Activated naive CD4-positive, alpha-beta T cell treated with anti-CD3 and anti-CD28 coated beads for 36 hours (primary cell): Measurements from ENCODE around the gene BSPRY. TPM values are rescaled to one million over a fixed set of nuclear protein-coding genes. Genes with fewer than 3 reads are reported as not detected.
"Not testable (repeated sequence)": the region's sequence is repeated elsewhere in the genome, so short reads cannot be mapped to it uniquely, and the experiment has no call there.

Experiments used
- CTCF ChIA-PET: fragments of 350-600 bp; sonication (Branson Sonifier 250); formaldehyde crosslinking; loops from one replicate; lab custom pipeline; 2021; ENCODE audit warnings: antibody characterized with exemption; lab: Charles Lee
- DNase-seq: peaks from one replicate; pipeline ENCODE4 v3.0.0-alpha.2; 2020
- H3K27ac Mint-ChIP-seq: one replicate; pipeline ENCODE4 v1.8.0; 2021; ENCODE audit warnings: mild to moderate bottlenecking, mixed read lengths
- H3K27me3 Mint-ChIP-seq: one replicate; pipeline ENCODE4 v1.8.0; 2021; ENCODE audit warnings: low read depth, mixed read lengths
- H3K36me3 Mint-ChIP-seq: one replicate; pipeline ENCODE4 v1.8.0; 2021; ENCODE audit warnings: low read depth, mixed read lengths
- H3K4me1 Mint-ChIP-seq: one replicate; pipeline ENCODE4 v1.8.0; 2021; ENCODE audit warnings: low read depth, mixed read lengths
- H3K4me3 Mint-ChIP-seq: one replicate; pipeline ENCODE4 v1.8.0; 2021; ENCODE audit warnings: mild to moderate bottlenecking, moderate library complexity, mixed read lengths
- H3K9me3 Mint-ChIP-seq: one replicate; pipeline ENCODE4 v1.8.0; 2021; ENCODE audit warnings: mixed read lengths
- intact Hi-C: fragments of 100-400 bp; cut with micrococcal nuclease; formaldehyde crosslinking; loops from one replicate; pipeline ENCODE4 v1.15.1; 2023
- total RNA-seq, 2 experiments: library from RNA; stranded (reverse); gene quantifications; one replicate each; pipeline ENCODE4 v1.2.3, GENCODE V29; 2021

Gene BSPRY
- total RNA-seq, 2 experiments from 2014 or later, result 7.7 to 8.3 TPM

DNA sequence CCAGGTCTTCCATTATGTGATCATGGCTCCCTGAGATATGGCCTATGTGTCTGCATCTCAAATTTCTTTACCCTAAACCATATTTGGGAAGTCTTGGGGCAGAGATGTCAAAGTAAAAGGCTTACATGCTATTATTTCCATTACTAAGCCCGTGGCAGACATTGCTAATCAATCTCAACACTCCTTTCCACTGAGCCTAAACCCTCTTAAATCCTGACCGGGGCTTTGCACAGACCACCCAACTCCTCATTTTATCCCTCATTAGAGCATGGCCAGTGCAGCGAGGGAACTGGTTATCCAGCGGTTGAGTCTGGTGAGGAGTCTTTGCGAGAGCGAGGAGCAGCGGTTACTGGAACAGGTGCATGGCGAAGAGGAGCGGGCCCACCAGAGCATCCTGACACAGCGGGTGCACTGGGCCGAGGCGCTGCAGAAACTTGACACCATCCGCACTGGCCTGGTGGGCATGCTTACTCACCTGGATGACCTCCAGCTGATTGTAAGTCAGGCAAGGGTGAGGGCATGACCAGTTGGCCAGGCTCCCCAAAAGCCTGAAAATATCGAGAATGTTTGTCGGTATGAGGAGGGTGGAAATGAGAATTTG, 11.0 kb downstream of the BSPRY start:
- H3K27ac Mint-ChIP-seq, result no peak overlapping the region
- peaks cover 3% of the 10 kb centered on the region for H3K27me3 Mint-ChIP-seq
- no peak overlapping the region for H3K4me3 Mint-ChIP-seq
- no peaks in the 10 kb centered on the region for H3K9me3 Mint-ChIP-seq
- H3K4me1 Mint-ChIP-seq, result peaks cover 11% of the 10 kb centered on the region
- intact Hi-C loops, result no loop called here
- DNase-seq, result no peak
- CTCF ChIA-PET, result no interaction called here
- H3K36me3 Mint-ChIP-seq, result no peaks in the 10 kb centered on the region

DNA sequence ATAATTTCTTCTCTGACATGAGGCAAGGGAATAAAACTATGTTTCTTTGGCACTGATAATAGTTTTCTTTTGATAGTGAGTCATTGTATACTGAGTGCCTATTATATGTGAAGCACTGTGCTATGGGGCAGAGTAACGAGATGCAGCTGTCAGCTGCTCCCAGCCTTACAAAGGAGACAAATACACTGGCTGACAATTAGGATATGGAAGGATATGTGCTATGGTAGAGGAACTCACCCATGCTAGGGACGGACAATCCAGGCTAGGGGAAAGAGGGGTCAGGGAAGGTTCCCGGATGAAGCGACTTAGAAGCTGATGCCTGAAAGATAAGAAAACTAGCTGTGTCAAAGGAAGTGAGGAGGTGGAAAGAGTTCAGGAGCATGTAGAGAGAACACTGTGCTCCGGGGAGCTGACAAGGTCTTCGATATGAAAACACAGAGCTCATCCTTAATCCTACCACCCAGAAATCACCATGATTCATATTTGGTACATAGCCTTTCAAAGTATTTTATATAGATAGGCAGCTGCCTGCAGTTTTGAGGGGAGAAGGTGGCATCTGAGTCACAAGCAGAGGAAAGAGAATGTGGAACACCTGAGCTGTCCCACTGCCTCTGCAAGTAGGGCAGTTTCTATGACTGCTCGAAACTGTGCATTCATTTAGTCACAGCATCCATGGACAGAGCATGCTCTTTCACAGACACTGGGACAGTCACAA, 12.1 kb downstream of the BSPRY start:
- H3K27me3 Mint-ChIP-seq, result peaks cover 3% of the 10 kb centered on the region
- H3K27ac Mint-ChIP-seq, result peak overlapping the region; percentile 15
- no peaks in the 10 kb centered on the region for H3K36me3 Mint-ChIP-seq
- DNase-seq, result peak; percentile 35
- peaks cover 11% of the 10 kb centered on the region for H3K4me1 Mint-ChIP-seq
- intact Hi-C loops, result no loop called here
- CTCF ChIA-PET, result interaction anchor here (0.8 to 1.1 kb wide), 3 partner anchors 10 to 87 kb away, joined by 3 to 4 read pairs (median 4); no protein-coding TSS in a partner anchor
- H3K9me3 Mint-ChIP-seq, result no peaks in the 10 kb centered on the region
- H3K4me3 Mint-ChIP-seq, result no peak overlapping the region

- Mint-ChIP-seq H3K27me3 (no peaks in the 10 kb centered on the region), H3K4me3 (no peak overlapping the region), H3K36me3 (no peaks in the 10 kb centered on the region), H3K27ac (no peak overlapping the region), H3K4me1 (peaks cover 11% of the 10 kb centered on the region), H3K9me3 (no peaks in the 10 kb centered on the region)
- DNase-seq, result no peak
- intact Hi-C loops, result no loop called here
- CTCF ChIA-PET, result interaction anchor here (1.4 kb wide), 1 partner anchor 13 kb away, joined by 3 read pairs; the partner anchor contains the start of gene HDHD3
Measured at GRCh38 chr9:113363336-113363735, 14.0 kb downstream of the BSPRY start.

DNA sequence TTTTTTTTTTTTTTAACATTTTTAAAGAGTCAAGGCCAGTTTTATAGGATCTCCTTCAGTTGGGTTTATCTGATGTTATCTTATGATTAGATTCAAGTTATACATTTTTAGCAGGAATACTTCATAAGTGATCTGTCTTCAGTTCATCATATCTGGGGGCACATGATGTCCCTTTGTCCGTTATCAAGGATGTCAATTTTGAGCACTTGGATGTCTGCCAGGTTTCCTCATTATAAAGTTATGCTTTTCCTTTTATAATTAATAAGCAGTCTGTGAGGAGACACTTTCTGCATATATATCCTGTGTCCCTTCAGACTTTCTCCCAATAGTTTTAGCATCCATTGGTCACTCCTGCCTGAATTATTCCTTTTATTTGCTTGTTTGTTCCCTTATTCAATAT, 15.6 kb downstream of the BSPRY start:
- Mint-ChIP-seq H3K4me3 (no peak overlapping the region), H3K27me3 (no peaks in the 10 kb centered on the region), H3K27ac (no peak overlapping the region), H3K36me3 (no peaks in the 10 kb centered on the region), H3K9me3 (no peaks in the 10 kb centered on the region), H3K4me1 (peaks cover 11% of the 10 kb centered on the region)
- no peak for DNase-seq
- intact Hi-C loops, result no loop called here
- CTCF ChIA-PET, result interaction anchor here (1.4 kb wide), 1 partner anchor 15 kb away, joined by 3 read pairs; the partner anchor contains the start of gene BSPRY

DNA sequence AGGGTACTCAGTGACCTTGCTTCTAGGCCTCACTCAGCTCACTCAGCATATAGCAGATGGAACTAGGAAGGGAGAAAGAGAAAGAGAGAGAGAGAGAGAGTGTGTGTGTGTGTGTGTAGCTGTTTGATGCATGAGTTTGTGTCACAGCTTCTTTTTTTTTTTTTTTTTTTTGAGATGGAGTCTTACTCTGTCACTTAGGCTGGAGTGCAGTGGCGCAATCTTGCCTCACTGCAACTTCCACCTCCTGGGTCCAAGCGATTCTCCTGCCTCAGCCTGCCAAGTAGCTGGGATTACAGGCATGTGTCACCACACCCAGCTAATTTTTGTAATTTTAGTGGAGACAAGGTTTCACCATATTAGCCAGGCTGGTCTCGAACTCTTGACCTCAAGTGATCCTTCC, 16.3 kb downstream of the BSPRY start:
- H3K27ac Mint-ChIP-seq, H3K9me3 Mint-ChIP-seq, H3K4me3 Mint-ChIP-seq, DNase-seq, intact Hi-C loops, H3K36me3 Mint-ChIP-seq, H3K27me3 Mint-ChIP-seq: not testable (repeated sequence)
- H3K4me1 Mint-ChIP-seq, result peaks cover 11% of the 10 kb centered on the region
- CTCF ChIA-PET, result interaction anchor here (1.4 kb wide), 1 partner anchor 16 kb away, joined by 3 read pairs; the partner anchor contains the start of gene BSPRY

DNA sequence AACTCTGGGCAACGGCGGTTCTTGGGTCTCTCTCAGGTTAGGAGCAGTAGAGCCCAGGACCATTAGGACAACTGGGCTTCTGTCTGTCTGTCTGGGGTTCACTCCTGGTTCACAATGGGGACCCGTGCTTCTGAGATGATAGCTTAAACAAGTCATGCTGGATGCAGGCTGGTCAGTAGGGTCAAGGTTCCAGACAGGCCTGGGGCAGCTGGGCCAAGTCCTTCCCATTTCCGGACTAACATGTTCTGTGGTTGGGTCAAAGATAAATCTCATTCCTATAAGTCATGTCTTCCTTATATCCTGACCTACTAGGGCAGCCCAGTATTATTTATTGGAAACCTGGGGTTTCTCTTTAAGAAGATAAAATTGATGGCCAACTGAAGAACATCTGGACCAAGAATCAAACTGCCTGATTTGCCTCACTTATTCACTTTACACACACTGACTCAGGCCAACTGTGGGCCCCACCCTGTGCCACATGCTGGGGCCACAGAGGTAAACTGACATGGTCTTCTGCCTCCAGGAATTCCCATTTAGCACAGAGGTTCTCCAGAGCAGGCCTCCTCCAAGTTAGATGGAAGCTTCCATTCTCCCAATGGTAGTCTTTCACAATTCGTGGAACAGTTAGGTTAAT, 19.1 kb downstream of the BSPRY start:
- H3K27ac Mint-ChIP-seq, result no peak overlapping the region
- intact Hi-C loops, result no loop called here

GRCh38 chr9:113368982-113369854, 19.9 kb downstream of the BSPRY start:
- no peak for DNase-seq
- Mint-ChIP-seq H3K9me3 (no peaks in the 10 kb centered on the region), H3K4me1 (no peaks in the 10 kb centered on the region), H3K27me3 (no peaks in the 10 kb centered on the region), H3K4me3 (no peak overlapping the region), H3K36me3 (peaks cover 10% of the 10 kb centered on the region), H3K27ac (no peak overlapping the region)
- intact Hi-C loops, result no loop called here
- CTCF ChIA-PET, result interaction anchor here (0.6 to 0.8 kb wide), 2 partner anchors 12 to 97 kb away, joined by 3 read pairs; no protein-coding TSS in a partner anchor

More for the DNA sequence above, 19.1 kb downstream of the BSPRY start:
- H3K9me3 Mint-ChIP-seq, result no peaks in the 10 kb centered on the region
- no peak for DNase-seq
- CTCF ChIA-PET, result interaction anchor here (0.6 to 0.8 kb wide), 4 partner anchors 13 to 220 kb away, joined by 3 read pairs; no protein-coding TSS in a partner anchor
- H3K4me3 Mint-ChIP-seq, result no peak overlapping the region
- peaks cover 10% of the 10 kb centered on the region for H3K36me3 Mint-ChIP-seq
- no peaks in the 10 kb centered on the region for H3K4me1 Mint-ChIP-seq
- no peaks in the 10 kb centered on the region for H3K27me3 Mint-ChIP-seq

- Mint-ChIP-seq H3K27me3 (no peaks in the 10 kb centered on the region), H3K9me3 (no peaks in the 10 kb centered on the region), H3K4me3 (no peak overlapping the region), H3K27ac (no peak overlapping the region), H3K36me3 (peaks cover 13% of the 10 kb centered on the region), H3K4me1 (peaks cover 2% of the 10 kb centered on the region)
- CTCF ChIA-PET, result interaction anchor here (0.9 kb wide), 1 partner anchor 31 kb away, joined by 3 read pairs; the partner anchor contains the start of gene ALAD
- intact Hi-C loops, result no loop called here
- no peak for DNase-seq
Measured at GRCh38 chr9:113369855-113370140, 20.5 kb downstream of the BSPRY start.

DNA sequence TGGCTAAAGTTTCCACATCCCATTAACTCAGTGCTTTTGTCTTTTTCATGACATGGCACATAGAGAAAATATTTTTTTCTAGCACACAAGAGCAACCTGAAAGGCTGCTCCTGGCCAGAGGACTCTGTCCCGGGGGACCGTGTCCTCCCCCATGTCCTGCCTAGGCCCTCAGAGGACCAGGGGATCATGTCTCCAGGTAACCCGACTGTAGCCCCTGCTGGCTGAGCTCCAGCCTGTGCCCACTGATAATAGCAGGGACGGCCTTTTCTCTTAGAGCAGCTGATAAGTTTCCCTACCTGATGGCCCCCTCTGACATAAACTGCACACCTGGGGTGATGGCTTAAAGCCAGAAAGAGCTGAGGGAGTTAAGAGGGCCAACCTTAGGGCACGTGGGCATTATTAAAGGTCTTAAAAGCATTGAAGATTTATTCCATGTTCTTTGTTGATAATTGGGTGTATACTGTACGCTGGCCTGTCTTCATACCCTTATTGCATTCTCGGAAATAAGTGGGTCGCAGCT, 21.5 kb downstream of the BSPRY start:
- Mint-ChIP-seq H3K4me3 (no peak overlapping the region), H3K36me3 (peaks cover 13% of the 10 kb centered on the region), H3K27ac (no peak overlapping the region), H3K9me3 (no peaks in the 10 kb centered on the region), H3K27me3 (no peaks in the 10 kb centered on the region), H3K4me1 (peaks cover 12% of the 10 kb centered on the region)
- DNase-seq, result no peak
- intact Hi-C loops, result no loop called here
- CTCF ChIA-PET, result interaction anchor here (1.3 kb wide), 1 partner anchor 9 kb away, joined by 4 read pairs; no protein-coding TSS in a partner anchor

GRCh38 chr9:113372059-113372458, 22.7 kb downstream of the BSPRY start:
- CTCF ChIA-PET, result interaction anchor here (1.3 kb wide), 1 partner anchor 10 kb away, joined by 4 read pairs; no protein-coding TSS in a partner anchor
- Mint-ChIP-seq H3K4me1 (peaks cover 12% of the 10 kb centered on the region), H3K27me3 (no peaks in the 10 kb centered on the region), H3K27ac (no peak overlapping the region), H3K36me3 (peaks cover 13% of the 10 kb centered on the region), H3K9me3 (no peaks in the 10 kb centered on the region), H3K4me3 (no peak overlapping the region)
- no peak for DNase-seq
- intact Hi-C loops, result no loop called here

DNA sequence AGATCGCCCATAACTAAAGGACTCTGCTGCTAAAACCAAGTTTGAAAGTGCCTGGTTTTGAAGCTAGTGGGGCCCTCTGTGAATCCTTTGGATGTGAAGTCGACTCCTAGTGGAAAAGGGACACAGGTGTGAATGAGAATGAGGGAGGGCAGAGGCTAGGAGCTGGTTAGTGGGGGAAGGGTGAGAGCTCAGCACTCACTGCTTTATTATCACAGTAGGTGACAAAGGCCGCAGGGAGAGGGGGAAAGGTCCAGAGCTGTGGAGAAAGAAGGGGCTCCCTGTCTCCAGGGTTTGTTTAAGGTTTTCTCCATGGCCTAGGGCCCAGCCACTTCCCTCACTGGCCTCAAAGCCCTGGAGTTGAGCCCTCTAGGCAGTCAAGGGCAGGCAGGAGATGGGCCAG, 23.9 kb downstream of the BSPRY start:
- DNase-seq, result no peak
- intact Hi-C loops, result no loop called here
- Mint-ChIP-seq H3K27ac (no peak overlapping the region), H3K9me3 (no peaks in the 10 kb centered on the region), H3K4me3 (no peak overlapping the region), H3K27me3 (no peaks in the 10 kb centered on the region), H3K4me1 (peaks cover 12% of the 10 kb centered on the region), H3K36me3 (peaks cover 13% of the 10 kb centered on the region)
- CTCF ChIA-PET, result no interaction called here
